ENCODE results near the gene EXD3.

EXD3 gene

GRCh38 chr9:137304383-137305059 is 118.4 kb downstream of the EXD3 start:
- no peak for DNase-seq (ENCODE audit: insufficient read length, low spot score)
- no peak for TF ChIP-seq POLR2A (IDR thresholded peaks at IDR 0.05; ENCODE audit: low read depth, low read length)
- no peak for FAIRE-seq

DNA sequence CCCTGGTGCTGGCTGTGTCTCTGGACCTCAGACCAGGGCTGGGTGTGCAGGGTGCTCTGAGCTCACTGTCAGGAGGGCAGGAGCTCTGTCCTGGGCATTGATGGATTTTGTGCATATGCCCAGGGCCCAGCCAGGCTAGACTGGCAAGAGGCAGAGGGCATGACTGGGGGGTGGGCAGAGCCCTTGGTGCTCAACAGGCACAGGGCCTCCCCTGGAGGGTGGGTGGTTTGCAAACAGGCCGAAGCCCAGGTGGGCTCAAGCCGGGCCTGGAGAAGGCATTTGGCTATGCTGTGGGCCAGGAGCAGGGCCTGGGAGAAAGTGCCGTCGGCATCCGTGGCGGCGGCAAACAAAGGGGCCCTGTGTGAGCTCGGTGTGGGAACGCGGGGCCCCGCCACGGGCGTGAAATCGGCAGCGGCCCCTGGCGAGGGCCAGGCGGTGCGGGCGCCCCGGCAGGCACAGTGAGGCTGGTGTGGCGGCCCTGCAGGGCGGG is 119.0 kb downstream of the EXD3 start:
- FAIRE-seq, result no peak
- no peak for DNase-seq (ENCODE audit: insufficient read length, low spot score)
- no peak for TF ChIP-seq POLR2A (IDR thresholded peaks at IDR 0.05; ENCODE audit: low read depth, low read length)

GRCh38 chr9:137303151-137303892 is 119.6 kb downstream of the EXD3 start:
- no peak for FAIRE-seq
- no peak for DNase-seq (ENCODE audit: insufficient read length, low spot score)

DNA sequence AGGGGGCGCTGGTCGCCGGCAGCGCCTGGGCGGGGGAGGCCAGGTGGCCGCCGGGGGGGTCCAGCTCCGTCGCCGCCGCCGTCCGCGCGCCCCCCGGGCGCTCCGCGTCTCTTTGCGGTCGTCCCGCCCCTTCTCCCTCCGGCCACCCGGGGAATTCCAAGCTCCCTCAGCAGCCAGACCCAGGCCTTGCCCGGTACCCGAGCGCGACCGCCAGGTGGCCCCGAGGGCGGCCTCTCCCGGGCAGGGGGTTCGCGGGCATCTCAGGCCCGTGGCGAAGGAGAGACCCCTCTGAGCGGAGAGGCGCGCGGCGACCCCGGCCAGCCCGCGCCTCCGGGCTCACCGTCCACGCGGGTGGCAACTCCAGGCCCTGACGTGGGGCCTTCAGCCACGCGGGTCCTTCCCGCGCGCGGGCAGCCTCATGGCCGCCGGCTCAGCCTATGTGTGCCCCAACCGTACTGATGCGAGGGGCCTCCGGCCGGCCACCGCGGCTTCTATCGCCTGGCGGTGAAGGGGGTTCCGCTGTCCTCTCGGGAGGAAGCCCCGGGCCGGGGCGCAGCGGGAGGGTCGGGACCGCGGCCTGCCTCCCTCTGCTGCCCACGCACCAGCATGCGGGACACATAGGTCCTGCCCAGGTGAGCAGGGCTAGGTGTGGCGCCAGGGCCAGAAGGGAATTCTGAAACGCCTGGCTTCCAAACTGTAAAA is 120.4 kb downstream of the EXD3 start:
- FAIRE-seq (no peak), DNase-seq (ENCODE audit: insufficient read length, low spot score) (peak; percentile 94)
- no peak for TF ChIP-seq POLR2A (IDR thresholded peaks at IDR 0.05; ENCODE audit: low read depth, low read length)

More at GRCh38 chr9:137303151-137303892, 119.6 kb downstream of the EXD3 start:
- no peak for TF ChIP-seq POLR2A (IDR thresholded peaks at IDR 0.05; ENCODE audit: low read depth, low read length)

- TF ChIP-seq POLR2A (IDR thresholded peaks at IDR 0.05; ENCODE audit: low read depth, low read length), result peak; percentile 41; the same call in 1 of the 2 replicates
- DNase-seq (ENCODE audit: insufficient read length, low spot score), result peak; percentile 91
- no peak for FAIRE-seq
Measured at GRCh38 chr9:137302118-137302448, 120.9 kb downstream of the EXD3 start, which contains the start of gene NRARP. TSS of gene NRARP (minus strand) at chr9:137302271. CDS start at chr9:137301928, 343 bp downstream.

DNA sequence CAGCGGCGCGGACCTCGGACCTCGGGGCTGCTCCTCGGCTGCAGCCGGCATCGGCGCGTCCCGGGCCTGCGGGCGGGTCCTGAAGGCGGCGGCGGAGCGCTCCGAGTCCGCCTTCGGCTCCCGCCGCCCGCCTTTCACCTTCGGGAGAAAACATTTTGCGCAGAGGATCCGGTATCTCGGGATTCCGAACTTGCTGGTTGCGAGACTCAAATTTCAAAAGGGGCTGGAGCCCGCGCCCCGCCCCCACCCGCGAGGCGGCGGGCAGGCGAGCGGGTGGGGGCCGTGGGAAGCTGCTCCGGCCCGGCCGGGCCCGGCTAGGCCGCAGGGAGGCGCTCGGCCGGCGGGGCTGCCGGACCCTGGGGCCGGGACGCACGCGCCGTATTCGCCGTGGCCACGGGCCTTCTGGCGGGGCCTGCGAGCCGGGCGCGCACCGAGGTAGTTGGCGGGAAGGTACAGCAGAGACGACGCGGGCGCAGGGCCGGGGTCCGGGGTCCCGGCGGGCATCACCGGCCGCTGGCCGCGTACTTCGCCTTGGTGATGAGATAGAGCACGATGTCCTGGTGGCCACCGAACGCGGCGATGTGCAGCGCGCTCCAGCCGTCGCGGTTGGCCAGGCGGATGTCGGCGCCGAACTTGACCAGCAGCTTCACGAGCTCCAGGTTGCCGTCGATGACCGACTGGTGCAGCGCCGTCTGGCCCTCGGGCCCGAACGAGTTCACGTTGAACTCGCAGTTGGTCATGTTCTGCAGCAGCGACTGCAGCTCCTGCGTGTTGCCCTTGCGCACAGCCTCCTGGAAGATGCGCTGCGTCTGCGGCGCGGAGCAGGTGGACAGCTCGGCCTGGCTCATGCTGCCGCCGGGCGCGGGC is 121.6 kb downstream of the EXD3 start:
- DNase-seq (ENCODE audit: insufficient read length, low spot score) (no peak), FAIRE-seq (no peak)
- TF ChIP-seq POLR2A (IDR thresholded peaks at IDR 0.05; ENCODE audit: low read depth, low read length), result peak; percentile 6; the same call in 1 of the 2 replicates

DNA sequence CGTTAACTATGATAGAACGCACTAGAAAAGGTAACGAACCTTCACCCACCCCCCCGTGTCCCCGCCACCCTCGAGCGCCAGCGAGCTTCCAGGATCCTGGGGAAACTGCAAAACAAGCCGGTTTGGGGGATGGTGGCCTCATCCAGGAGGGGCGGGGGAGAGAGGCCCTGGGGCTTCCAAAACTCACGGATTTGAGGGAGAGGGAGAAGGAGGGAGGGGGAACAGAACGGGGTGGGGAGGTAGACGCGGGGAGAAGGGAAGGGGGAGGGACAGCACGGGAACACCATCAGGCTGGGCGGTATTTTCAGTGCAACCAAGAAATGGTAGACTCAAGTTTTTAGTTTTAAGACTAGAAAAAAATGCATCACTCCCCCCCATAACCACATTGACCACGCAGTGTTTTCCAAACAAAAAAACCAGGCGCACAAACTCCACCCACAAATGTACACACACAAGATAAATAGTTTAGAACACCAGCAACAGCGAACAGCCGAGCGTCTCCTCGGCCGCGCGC is 122.3 kb downstream of the EXD3 start:
- TF ChIP-seq POLR2A (IDR thresholded peaks at IDR 0.05; ENCODE audit: low read depth, low read length), result no peak
- DNase-seq (ENCODE audit: insufficient read length, low spot score) (peak; percentile 79), FAIRE-seq (no peak)

DNA sequence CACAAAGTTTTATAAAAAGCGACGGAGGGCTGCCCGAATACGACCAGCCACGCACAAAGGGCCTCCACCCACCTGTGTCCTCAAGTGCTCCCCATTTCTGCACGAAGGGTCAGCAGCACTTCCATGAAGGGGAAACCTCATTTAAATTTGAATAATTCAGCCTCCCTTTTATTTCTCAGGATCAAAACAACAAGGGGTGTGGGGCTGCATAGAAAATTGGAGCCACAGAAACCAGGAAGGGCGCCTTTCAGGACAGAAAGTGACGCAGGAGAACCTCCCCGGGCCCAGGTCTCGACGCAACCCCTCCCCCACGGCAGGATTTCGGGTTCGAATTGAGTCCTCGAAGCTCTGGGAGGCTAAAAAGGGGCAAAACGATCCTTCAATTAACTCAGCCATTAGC is 123.0 kb downstream of the EXD3 start:
- DNase-seq (ENCODE audit: insufficient read length, low spot score), result no peak
- FAIRE-seq, result no peak
- TF ChIP-seq POLR2A (IDR thresholded peaks at IDR 0.05; ENCODE audit: low read depth, low read length), result no peak

DNA sequence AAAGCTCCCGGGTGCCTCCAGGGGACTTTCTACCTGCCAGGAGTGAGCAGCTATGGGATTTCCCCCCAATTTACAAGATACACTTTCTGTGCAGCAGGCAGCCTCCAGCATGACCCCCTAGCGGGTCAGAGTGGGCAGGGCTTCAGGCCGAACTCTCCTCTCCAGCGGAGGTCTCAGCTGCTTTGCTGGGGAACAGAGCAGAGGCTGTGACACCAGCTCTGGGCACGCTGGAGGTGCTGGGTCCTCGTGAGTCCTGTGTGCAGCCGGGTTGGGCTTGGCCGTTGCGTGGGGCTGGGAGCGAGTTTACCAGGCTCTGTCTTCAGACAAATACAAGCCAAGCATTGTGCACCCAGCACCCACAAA is 123.8 kb downstream of the EXD3 start:
- TF ChIP-seq POLR2A (IDR thresholded peaks at IDR 0.05; ENCODE audit: low read depth, low read length), result no peak
- FAIRE-seq, result no peak
- DNase-seq (ENCODE audit: insufficient read length, low spot score), result no peak

GRCh38 chr9:137298401-137299202 is 124.4 kb downstream of the EXD3 start:
- FAIRE-seq (no peak), DNase-seq (ENCODE audit: insufficient read length, low spot score) (no peak)
- no peak for TF ChIP-seq POLR2A (IDR thresholded peaks at IDR 0.05; ENCODE audit: low read depth, low read length)

DNA sequence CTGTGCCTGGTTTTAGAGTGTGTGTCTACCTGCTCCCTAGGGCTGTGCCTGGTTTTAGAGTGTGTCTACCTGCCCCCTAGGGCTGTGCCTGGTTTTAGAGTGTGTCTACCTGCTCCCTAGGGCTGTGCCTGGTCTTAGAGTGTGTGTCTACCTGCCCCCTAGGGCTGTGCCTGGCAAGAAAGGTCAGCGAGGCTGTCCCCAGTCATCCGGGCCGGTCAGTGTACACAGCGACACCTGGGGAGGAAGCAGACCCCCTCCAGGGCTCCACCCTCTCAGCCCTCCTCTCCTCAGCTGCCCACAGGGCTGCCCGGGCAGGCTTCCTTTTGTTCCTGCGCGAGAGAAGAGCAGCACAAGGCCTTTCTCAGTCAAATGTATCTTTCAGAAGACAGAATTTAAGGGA is 125.0 kb downstream of the EXD3 start:
- DNase-seq (ENCODE audit: insufficient read length, low spot score) (no peak), FAIRE-seq (no peak)
- TF ChIP-seq POLR2A (IDR thresholded peaks at IDR 0.05; ENCODE audit: low read depth, low read length), result no peak

Measured in H54 (cell line).